ENCODE measurements around the gene SH3TC2. TPM values are rescaled to one million over a fixed set of nuclear protein-coding genes. Genes with fewer than 3 reads are reported as not detected.

The SH3TC2 gene
- total RNA-seq, 1 experiment from 2014 or later, result not detected

DNA sequence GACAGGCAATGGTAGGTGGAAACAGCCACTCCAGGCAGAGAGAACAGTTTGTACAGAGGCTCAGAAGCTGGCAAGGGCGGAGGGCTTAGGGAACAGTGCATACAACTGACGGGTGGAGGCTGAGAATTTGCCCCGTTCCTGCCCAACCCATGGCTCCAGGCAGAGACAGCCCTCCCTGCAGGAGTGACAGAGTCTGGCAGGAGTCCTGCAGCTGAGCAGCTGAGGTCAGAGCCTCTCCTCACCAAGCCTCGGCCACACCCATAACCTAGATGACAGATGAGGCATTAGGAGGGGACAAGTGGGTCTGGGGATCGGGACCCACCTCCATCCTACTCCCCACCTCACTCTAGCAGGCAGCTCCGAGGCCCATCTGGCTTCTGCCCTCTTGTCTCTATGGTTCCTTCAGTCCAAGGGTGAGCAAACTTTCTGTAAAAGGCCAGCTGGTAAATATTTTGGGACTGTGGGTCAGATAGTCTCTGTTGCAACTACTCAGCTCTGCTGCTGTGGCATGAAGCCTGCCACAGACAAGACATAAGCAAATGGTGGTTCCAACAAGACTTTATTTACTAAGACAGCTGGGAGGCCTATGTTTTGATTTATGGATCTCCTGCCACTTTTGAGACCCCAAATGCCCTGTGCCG lies 83.7 kb downstream of the SH3TC2 start:
- H2AFZ ChIP-seq (ENCODE audit: low read length), result no peak overlapping the region
- no peak for DNase-seq
- no peaks in the 10 kb centered on the region for H3K9me3 ChIP-seq (ENCODE audit: low read length)
- H3K4me2 ChIP-seq (ENCODE audit: low read depth, low read length, poor library complexity, severe bottlenecking), result no peak overlapping the region
- H3K4me3 ChIP-seq (ENCODE audit: low read length), result no peak overlapping the region
- H3K9ac ChIP-seq (ENCODE audit: low read length), result no peak overlapping the region
- no peaks in the 10 kb centered on the region for H4K20me1 ChIP-seq (ENCODE audit: insufficient read depth, low read depth, low read length)
- no peaks in the 10 kb centered on the region for H3K79me2 ChIP-seq (ENCODE audit: low read length)
- H3K9me2 ChIP-seq (replicated peaks; ENCODE audit: insufficient read depth, low read length), result no peaks in the 10 kb centered on the region
- no peak overlapping the region for H3K27ac ChIP-seq (ENCODE audit: low read length)
- no peaks in the 10 kb centered on the region for H3K27me3 ChIP-seq (ENCODE audit: low read length)
- no peaks in the 10 kb centered on the region for H3K4me1 ChIP-seq (ENCODE audit: low read length)
- H3K36me3 ChIP-seq (ENCODE audit: insufficient read depth, low read length), result no peaks in the 10 kb centered on the region

DNA sequence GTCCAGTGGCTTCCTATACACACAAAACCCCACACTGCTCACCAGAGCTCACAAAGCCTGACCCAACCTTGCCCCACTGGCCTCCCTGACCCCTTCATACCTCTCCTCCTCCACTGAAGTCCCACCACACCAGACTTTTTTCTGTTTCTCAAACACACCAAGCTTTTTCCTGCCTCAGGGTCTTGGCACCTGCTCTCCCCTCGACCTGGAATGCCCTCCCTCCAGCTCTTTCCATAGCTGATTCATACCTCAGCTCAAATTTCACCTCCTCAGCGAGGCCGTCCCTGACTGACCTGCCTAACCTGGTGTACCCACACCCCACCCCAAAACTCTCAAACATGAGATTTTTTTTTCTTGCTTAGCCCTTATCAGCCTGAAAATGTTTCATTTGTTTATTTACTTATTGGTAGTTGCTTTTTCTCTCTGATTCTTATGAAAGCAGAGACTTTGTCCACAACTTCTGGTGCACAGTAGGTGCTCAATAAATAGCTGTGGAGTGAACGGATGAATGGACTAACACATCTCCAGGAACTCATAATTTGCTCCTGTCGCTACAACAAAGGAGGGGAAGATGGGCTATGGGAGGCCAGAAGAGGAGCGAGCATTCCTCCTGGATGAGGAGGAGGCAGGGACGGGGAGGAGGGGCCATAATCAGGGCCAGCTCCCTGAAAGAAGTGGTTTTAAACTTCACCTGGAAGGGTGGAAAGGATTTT lies 84.3 kb downstream of the SH3TC2 start:
- no peak for DNase-seq
- Histone ChIP-seq H3K79me2 (ENCODE audit: low read length) (no peaks in the 10 kb centered on the region), H3K4me1 (ENCODE audit: low read length) (no peaks in the 10 kb centered on the region), H3K9me3 (ENCODE audit: low read length) (no peaks in the 10 kb centered on the region), H4K20me1 (ENCODE audit: insufficient read depth, low read depth, low read length) (no peaks in the 10 kb centered on the region), H3K9ac (ENCODE audit: low read length) (no peak overlapping the region), H3K27ac (ENCODE audit: low read length) (no peak overlapping the region), H3K36me3 (ENCODE audit: insufficient read depth, low read length) (no peaks in the 10 kb centered on the region), H2AFZ (ENCODE audit: low read length) (no peak overlapping the region), H3K27me3 (ENCODE audit: low read length) (no peaks in the 10 kb centered on the region), H3K4me2 (ENCODE audit: low read depth, low read length, poor library complexity, severe bottlenecking) (no peak overlapping the region), H3K4me3 (ENCODE audit: low read length) (no peak overlapping the region), H3K9me2 (replicated peaks; ENCODE audit: insufficient read depth, low read length) (no peaks in the 10 kb centered on the region)

DNA sequence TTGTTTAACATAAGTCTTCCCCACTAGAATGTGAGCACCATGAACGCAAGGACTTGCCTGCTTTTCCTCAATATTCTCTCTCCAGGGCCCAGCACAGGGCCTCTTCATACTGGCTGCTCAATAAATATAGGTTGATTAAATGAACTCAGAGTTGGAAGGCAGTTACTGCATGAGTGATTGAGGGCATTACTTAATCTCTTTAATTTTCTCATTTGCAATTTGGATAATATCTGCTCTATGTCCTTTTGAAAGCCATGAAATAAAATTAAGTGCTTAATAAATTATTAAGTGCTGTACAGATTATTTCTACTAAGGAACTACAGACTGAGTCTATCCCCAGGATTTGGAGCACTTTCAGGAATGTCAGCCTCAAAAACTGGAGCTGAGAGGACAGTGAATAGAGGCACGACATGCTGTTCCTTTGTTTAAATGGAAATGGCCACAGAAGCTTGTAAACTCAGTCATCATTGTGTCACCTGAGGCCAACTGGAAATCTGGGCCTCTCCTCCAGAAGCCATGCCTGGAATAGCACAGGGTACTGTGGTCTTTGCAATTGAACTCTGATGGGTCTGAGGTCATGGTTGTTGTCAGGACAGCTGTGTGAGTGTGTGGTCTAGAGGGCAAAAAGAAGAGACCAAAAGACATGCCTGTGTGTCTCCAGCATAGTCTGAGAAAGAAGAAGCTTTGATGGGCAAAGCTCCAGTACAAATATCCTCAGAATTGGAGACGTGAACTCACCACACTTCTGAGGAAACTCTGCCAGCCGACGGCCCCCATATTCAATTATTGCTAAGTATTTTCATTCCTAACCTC lies 86.1 kb downstream of the SH3TC2 start:
- no peaks in the 10 kb centered on the region for H4K20me1 ChIP-seq (ENCODE audit: insufficient read depth, low read depth, low read length)
- H3K9ac ChIP-seq (ENCODE audit: low read length), result no peak overlapping the region
- no peak overlapping the region for H3K4me2 ChIP-seq (ENCODE audit: low read depth, low read length, poor library complexity, severe bottlenecking)
- H3K27me3 ChIP-seq (ENCODE audit: low read length), result no peaks in the 10 kb centered on the region
- H3K27ac ChIP-seq (ENCODE audit: low read length), result no peak overlapping the region
- no peaks in the 10 kb centered on the region for H3K9me3 ChIP-seq (ENCODE audit: low read length)
- no peaks in the 10 kb centered on the region for H3K9me2 ChIP-seq (replicated peaks; ENCODE audit: insufficient read depth, low read length)
- H3K79me2 ChIP-seq (ENCODE audit: low read length), result no peaks in the 10 kb centered on the region
- DNase-seq, result no peak
- H3K4me3 ChIP-seq (ENCODE audit: low read length), result no peak overlapping the region
- H3K4me1 ChIP-seq (ENCODE audit: low read length), result no peaks in the 10 kb centered on the region
- no peak overlapping the region for H2AFZ ChIP-seq (ENCODE audit: low read length)
- H3K36me3 ChIP-seq (ENCODE audit: insufficient read depth, low read length), result no peaks in the 10 kb centered on the region

DNA sequence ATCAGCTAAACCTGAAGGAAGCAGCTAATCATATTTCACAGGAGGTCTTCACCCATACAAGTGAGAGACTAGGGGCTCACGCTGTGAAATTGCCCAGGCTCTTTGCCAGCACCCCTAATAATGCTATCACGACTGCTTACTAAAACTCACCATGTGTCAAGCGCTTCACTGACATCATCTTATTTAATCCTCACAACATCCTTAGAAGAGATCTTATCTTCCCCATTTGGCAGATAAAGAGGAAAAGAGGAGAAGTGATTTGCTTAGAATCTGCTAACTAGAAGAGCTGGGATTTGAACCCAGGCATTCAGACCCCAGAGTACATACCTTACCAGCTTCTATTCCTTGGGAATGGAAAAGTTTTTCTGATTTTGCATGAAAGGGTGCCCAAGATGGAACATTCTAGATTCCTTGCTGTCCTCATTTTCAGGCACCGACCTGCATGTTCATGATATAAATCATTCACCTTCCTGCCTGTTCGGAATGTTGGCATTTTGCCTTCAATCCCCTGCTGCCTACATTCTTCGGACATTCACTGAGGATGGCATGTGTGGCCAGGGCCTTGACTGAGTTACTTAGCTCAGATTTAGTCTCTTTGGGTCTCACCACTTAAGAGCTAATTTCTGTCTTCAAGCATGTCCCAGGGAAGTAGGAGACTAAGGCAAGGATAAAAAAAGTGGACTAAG lies 88.1 kb downstream of the SH3TC2 start:
- H3K9ac ChIP-seq (ENCODE audit: low read length), result no peak overlapping the region
- H3K36me3 ChIP-seq (ENCODE audit: insufficient read depth, low read length), result no peaks in the 10 kb centered on the region
- H3K9me3 ChIP-seq (ENCODE audit: low read length), result no peaks in the 10 kb centered on the region
- H4K20me1 ChIP-seq (ENCODE audit: insufficient read depth, low read depth, low read length), result no peaks in the 10 kb centered on the region
- no peaks in the 10 kb centered on the region for H3K4me1 ChIP-seq (ENCODE audit: low read length)
- H3K27ac ChIP-seq (ENCODE audit: low read length), result no peak overlapping the region
- H3K9me2 ChIP-seq (replicated peaks; ENCODE audit: insufficient read depth, low read length), result no peaks in the 10 kb centered on the region
- H3K27me3 ChIP-seq (ENCODE audit: low read length), result no peaks in the 10 kb centered on the region
- no peak for DNase-seq
- H3K4me3 ChIP-seq (ENCODE audit: low read length), result no peak overlapping the region
- H3K79me2 ChIP-seq (ENCODE audit: low read length), result no peaks in the 10 kb centered on the region
- H3K4me2 ChIP-seq (ENCODE audit: low read depth, low read length, poor library complexity, severe bottlenecking), result no peak overlapping the region
- no peak overlapping the region for H2AFZ ChIP-seq (ENCODE audit: low read length)

DNA sequence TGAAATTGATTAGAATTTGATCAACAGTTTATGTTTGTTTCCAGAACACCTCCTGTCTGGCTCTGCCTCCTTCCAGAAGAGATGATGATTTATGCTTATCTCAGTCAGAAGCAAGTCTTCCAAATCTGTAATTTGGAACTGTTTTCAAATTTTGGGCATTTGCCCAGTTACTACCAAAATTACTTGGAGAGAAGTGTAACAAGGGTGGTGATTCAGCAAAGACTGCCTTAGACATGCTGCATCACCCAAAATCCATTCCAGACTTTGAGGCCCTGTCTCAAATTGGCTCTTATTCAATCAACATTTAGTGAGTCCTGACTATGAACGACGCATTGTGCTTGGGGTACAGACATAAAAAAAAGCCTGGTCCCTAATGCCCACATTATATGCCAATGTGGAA lies 89.4 kb downstream of the SH3TC2 start:
- H4K20me1 ChIP-seq (ENCODE audit: insufficient read depth, low read depth, low read length), result no peaks in the 10 kb centered on the region
- H3K36me3 ChIP-seq (ENCODE audit: insufficient read depth, low read length), result no peaks in the 10 kb centered on the region
- no peak overlapping the region for H3K4me3 ChIP-seq (ENCODE audit: low read length)
- no peak overlapping the region for H3K4me2 ChIP-seq (ENCODE audit: low read depth, low read length, poor library complexity, severe bottlenecking)
- no peak overlapping the region for H2AFZ ChIP-seq (ENCODE audit: low read length)
- no peaks in the 10 kb centered on the region for H3K4me1 ChIP-seq (ENCODE audit: low read length)
- no peak overlapping the region for H3K27ac ChIP-seq (ENCODE audit: low read length)
- H3K27me3 ChIP-seq (ENCODE audit: low read length), result no peaks in the 10 kb centered on the region
- DNase-seq, result no peak
- no peak overlapping the region for H3K9ac ChIP-seq (ENCODE audit: low read length)
- no peaks in the 10 kb centered on the region for H3K9me2 ChIP-seq (replicated peaks; ENCODE audit: insufficient read depth, low read length)
- no peaks in the 10 kb centered on the region for H3K79me2 ChIP-seq (ENCODE audit: low read length)
- no peaks in the 10 kb centered on the region for H3K9me3 ChIP-seq (ENCODE audit: low read length)

DNA sequence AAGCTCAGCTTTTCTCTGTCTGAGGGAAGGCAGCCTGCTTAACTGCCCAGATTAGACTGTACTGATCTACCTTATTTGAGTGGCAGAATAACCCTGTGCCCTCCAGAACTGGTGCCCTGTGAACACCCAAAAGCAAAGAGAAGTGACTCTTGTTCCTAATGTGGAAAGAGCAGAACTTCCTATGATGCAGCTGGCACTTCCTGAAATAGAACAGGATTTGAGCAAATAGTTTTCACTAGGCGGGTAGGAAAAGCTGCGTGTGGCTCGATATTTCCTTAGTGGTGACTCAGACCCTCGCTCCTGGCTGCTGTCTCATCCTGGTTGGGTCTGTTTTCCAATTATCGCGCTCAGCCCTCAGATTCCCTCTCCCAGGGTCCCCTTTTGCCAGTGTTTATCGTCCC lies 89.9 kb downstream of the SH3TC2 start:
- Histone ChIP-seq H3K9ac (ENCODE audit: low read length) (no peak overlapping the region), H2AFZ (ENCODE audit: low read length) (no peak overlapping the region), H3K27ac (ENCODE audit: low read length) (no peak overlapping the region), H4K20me1 (ENCODE audit: insufficient read depth, low read depth, low read length) (no peaks in the 10 kb centered on the region), H3K79me2 (ENCODE audit: low read length) (no peaks in the 10 kb centered on the region), H3K36me3 (ENCODE audit: insufficient read depth, low read length) (no peaks in the 10 kb centered on the region), H3K4me3 (ENCODE audit: low read length) (no peak overlapping the region), H3K4me1 (ENCODE audit: low read length) (no peaks in the 10 kb centered on the region), H3K4me2 (ENCODE audit: low read depth, low read length, poor library complexity, severe bottlenecking) (no peak overlapping the region), H3K27me3 (ENCODE audit: low read length) (no peaks in the 10 kb centered on the region), H3K9me3 (ENCODE audit: low read length) (no peaks in the 10 kb centered on the region), H3K9me2 (replicated peaks; ENCODE audit: insufficient read depth, low read length) (no peaks in the 10 kb centered on the region)
- DNase-seq, result no peak

DNA sequence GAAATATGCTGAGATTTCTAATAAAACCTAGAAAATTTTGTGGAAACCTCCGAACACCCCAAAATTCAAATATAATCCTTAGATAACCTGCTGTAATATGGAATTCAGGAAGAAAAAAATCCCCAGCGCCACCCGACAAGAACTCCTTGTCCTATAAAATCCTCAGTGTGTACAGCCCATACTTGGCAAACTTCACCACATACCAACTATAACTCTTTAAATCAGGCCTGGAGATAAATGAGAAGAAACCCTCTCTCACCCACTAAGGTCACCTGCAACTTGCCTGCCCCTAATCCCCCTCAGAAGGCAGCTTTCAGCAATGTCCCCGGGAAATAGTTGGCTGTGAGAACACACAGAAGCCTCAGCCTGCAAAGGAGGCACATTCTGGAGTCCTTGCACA lies 90.5 kb downstream of the SH3TC2 start:
- H3K79me2 ChIP-seq (ENCODE audit: low read length), result no peaks in the 10 kb centered on the region
- no peak overlapping the region for H3K4me2 ChIP-seq (ENCODE audit: low read depth, low read length, poor library complexity, severe bottlenecking)
- no peaks in the 10 kb centered on the region for H3K4me1 ChIP-seq (ENCODE audit: low read length)
- H2AFZ ChIP-seq (ENCODE audit: low read length), result no peak overlapping the region
- no peak overlapping the region for H3K27ac ChIP-seq (ENCODE audit: low read length)
- H3K9ac ChIP-seq (ENCODE audit: low read length), result no peak overlapping the region
- H3K27me3 ChIP-seq (ENCODE audit: low read length), result no peaks in the 10 kb centered on the region
- H3K36me3 ChIP-seq (ENCODE audit: insufficient read depth, low read length), result no peaks in the 10 kb centered on the region
- no peaks in the 10 kb centered on the region for H3K9me3 ChIP-seq (ENCODE audit: low read length)
- no peak overlapping the region for H3K4me3 ChIP-seq (ENCODE audit: low read length)
- no peak for DNase-seq
- no peaks in the 10 kb centered on the region for H3K9me2 ChIP-seq (replicated peaks; ENCODE audit: insufficient read depth, low read length)
- H4K20me1 ChIP-seq (ENCODE audit: insufficient read depth, low read depth, low read length), result no peaks in the 10 kb centered on the region

DNA sequence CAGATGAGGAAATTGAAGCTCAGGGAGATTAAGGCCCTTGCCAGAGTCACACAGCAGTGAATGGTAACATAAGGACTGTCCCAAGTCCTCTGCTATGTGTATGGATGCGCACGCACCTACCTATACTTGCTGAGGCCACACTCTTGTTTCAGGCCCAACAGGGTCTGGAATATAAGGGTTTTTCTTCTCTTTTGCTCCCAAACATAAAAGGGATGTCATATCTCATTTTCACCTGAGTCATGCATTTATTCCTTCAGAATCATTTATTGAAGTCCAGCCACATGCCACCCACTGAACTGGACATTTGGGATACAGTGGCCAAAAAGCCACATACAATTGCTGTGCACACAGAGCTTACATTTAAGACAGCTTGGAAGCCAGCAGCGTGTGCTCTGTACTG lies 92.0 kb downstream of the SH3TC2 start:
- no peaks in the 10 kb centered on the region for H3K9me3 ChIP-seq (ENCODE audit: low read length)
- H3K9me2 ChIP-seq (replicated peaks; ENCODE audit: insufficient read depth, low read length), result no peaks in the 10 kb centered on the region
- no peaks in the 10 kb centered on the region for H3K79me2 ChIP-seq (ENCODE audit: low read length)
- H4K20me1 ChIP-seq (ENCODE audit: insufficient read depth, low read depth, low read length), result no peaks in the 10 kb centered on the region
- DNase-seq, result no peak
- H3K9ac ChIP-seq (ENCODE audit: low read length), result no peak overlapping the region
- no peak overlapping the region for H3K4me2 ChIP-seq (ENCODE audit: low read depth, low read length, poor library complexity, severe bottlenecking)
- no peaks in the 10 kb centered on the region for H3K27me3 ChIP-seq (ENCODE audit: low read length)
- no peaks in the 10 kb centered on the region for H3K36me3 ChIP-seq (ENCODE audit: insufficient read depth, low read length)
- H3K4me3 ChIP-seq (ENCODE audit: low read length), result no peak overlapping the region
- H2AFZ ChIP-seq (ENCODE audit: low read length), result no peak overlapping the region
- no peak overlapping the region for H3K27ac ChIP-seq (ENCODE audit: low read length)
- H3K4me1 ChIP-seq (ENCODE audit: low read length), result no peaks in the 10 kb centered on the region

All from Karpas-422 (cell line).